Stimulated activated CD8-positive, alpha-beta memory T cell treated with anti-CD3 and anti-CD28 coated beads, Interleukin-7, amount 100 ng/mL, for 4 hours (primary cell): ENCODE measurements around the gene PHLPP1.

Source experiments
- DNase-seq, 2 donors: peaks; one replicate each; pipeline ENCODE4 v3.0.0-alpha.2; 2020; ENCODE audit warnings: low read depth in 2 of 2

PHLPP1 gene

GRCh38 chr18:62938487-62938886 lies 223.1 kb downstream of the PHLPP1 start:
- no peak for DNase-seq

- no peak for DNase-seq
These were observed 224.1 kb downstream of the PHLPP1 start for GRCh38 chr18:62939433-62939832.

GRCh38 chr18:62939926-62940325 lies 224.6 kb downstream of the PHLPP1 start:
- no peak for DNase-seq

- DNase-seq, result no peak
These were observed 227.2 kb downstream of the PHLPP1 start for GRCh38 chr18:62942578-62942977.

- no peak for DNase-seq
These were observed 229.1 kb downstream of the PHLPP1 start for GRCh38 chr18:62944454-62944853.

- DNase-seq, result no peak
These were observed 233.4 kb downstream of the PHLPP1 start for GRCh38 chr18:62948788-62949187.

- no peak for DNase-seq
These were observed 234.9 kb downstream of the PHLPP1 start for GRCh38 chr18:62950246-62950645.

- no peak for DNase-seq
These were observed 237.5 kb downstream of the PHLPP1 start for GRCh38 chr18:62952807-62953206.

- no peak for DNase-seq
These were observed 238.3 kb downstream of the PHLPP1 start for GRCh38 chr18:62953663-62954062.

GRCh38 chr18:62954366-62954765 lies 239.0 kb downstream of the PHLPP1 start:
- DNase-seq, result no peak

- DNase-seq, result peak in 1 of 2 donors; percentile 3
These were observed 242.6 kb downstream of the PHLPP1 start for GRCh38 chr18:62957885-62958472.

- no peak for DNase-seq
These were observed 244.1 kb downstream of the PHLPP1 start for GRCh38 chr18:62959481-62959880.

- DNase-seq, result no peak
These were observed 248.2 kb downstream of the PHLPP1 start for GRCh38 chr18:62963507-62963906.

GRCh38 chr18:62964432-62964831 lies 249.1 kb downstream of the PHLPP1 start:
- no peak for DNase-seq

GRCh38 chr18:62967089-62967488 lies 251.7 kb downstream of the PHLPP1 start:
- no peak for DNase-seq

- no peak for DNase-seq
These were observed 258.3 kb downstream of the PHLPP1 start for GRCh38 chr18:62973689-62974088.

- no peak for DNase-seq
These were observed 259.0 kb downstream of the PHLPP1 start for GRCh38 chr18:62974388-62974787.

- no peak for DNase-seq
These were observed 259.8 kb downstream of the PHLPP1 start for GRCh38 chr18:62974928-62975675.

GRCh38 chr18:62975785-62976184 lies 260.4 kb downstream of the PHLPP1 start:
- no peak for DNase-seq

GRCh38 chr18:62976227-62976626 lies 260.9 kb downstream of the PHLPP1 start:
- DNase-seq, result no peak

GRCh38 chr18:62977512-62977911 lies 262.2 kb downstream of the PHLPP1 start:
- no peak for DNase-seq

GRCh38 chr18:62978251-62979049 lies 263.1 kb downstream of the PHLPP1 start:
- DNase-seq, result no peak

GRCh38 chr18:62979176-62979575 lies 263.8 kb downstream of the PHLPP1 start:
- no peak for DNase-seq
